Muscle layer of duodenum (tissue), 2 donors: Measurements from ENCODE around the gene ITGB1.
"Not testable (repeated sequence)": the region's sequence is repeated elsewhere in the genome, so short reads cannot be mapped to it uniquely, and the experiment has no call there.

ENCODE experiments used
- H3K27ac ChIP-seq: one replicate; pipeline ENCODE4 v1.7.0; 2013; ENCODE audit warnings: mild to moderate bottlenecking, low read length
- H3K27me3 ChIP-seq: one replicate; pipeline ENCODE4 v1.7.0; 2013; ENCODE audit warnings: low read depth, mild to moderate bottlenecking, control low read depth, low read length
- H3K36me3 ChIP-seq, 2 donors: one replicate each; pipeline ENCODE4 v1.7.0; 2013; ENCODE audit warnings: low read length in 2 of 2, control low read depth in 1 of 2, mild to moderate bottlenecking in 1 of 2; ENCODE audit not compliant: insufficient read depth in 2 of 2, control insufficient read depth in 1 of 2
- H3K4me1 ChIP-seq, 2 donors: one replicate each; pipeline ENCODE4 v1.7.0; 2013; ENCODE audit warnings: low read length in 2 of 2, mild to moderate bottlenecking in 2 of 2, control low read depth in 1 of 2, moderate library complexity in 1 of 2; ENCODE audit not compliant: insufficient read depth in 2 of 2, control insufficient read depth in 1 of 2
- H3K4me3 ChIP-seq, 2 donors: one replicate each; pipeline ENCODE4 v1.7.0; 2013; ENCODE audit warnings: low read length in 2 of 2, low read depth in 1 of 2, mild to moderate bottlenecking in 1 of 2
- H3K9me3 ChIP-seq, 2 donors: one replicate each; pipeline ENCODE4 v1.7.0; 2013; ENCODE audit warnings: low read length in 2 of 2, control low read depth in 1 of 2, mild to moderate bottlenecking in 1 of 2; ENCODE audit not compliant: control insufficient read depth in 1 of 2
- donor health status: healthy.

The ITGB1 gene

DNA sequence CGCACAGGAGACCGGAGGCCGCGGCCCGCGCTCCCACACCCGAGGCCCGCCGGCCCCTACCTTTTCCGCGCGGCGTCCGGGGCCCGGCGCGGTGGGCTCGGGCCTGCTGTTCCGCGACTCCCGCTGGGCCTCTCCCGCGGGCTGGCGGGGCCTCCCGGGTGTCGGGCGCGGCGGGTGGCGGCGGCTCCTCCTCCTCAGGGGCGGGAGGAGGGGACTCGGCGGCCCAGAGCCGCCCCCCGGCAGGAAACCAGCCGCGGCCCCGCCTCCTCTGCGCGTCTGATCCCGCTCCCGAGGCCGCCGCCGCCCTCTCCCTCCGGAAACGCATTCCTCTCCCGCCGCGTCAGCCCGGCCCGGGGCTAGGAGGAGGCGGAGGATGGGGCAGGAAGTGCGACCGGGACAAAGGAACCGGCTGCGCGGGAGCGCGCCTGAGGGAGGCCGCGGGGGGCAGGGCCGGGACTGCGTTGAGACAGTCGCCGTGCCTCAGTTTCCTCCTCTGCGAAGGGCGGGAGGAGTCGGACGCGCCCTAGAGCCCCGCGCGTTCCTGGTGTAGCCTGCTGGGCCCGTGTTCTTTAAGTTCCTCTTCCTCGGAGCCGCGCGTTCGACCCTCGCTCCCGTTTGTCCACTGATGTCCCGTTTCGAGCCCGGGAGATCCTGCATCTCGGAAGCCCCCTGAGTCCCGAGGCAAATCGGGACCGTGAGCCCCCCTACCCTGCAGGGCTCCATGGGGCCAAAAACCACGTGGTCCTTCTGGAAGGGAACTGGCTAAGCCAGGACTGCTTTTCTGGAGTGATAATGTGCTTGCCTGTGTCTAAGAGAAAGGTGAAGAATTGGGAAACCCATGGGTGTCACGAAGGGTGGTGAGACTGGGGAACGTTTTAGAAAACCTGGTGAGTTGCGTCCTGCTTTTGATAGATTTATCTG is at the start of gene ITGB1:
ITGB1 (minus strand) TSS at position 146 of the 921 bp plus-strand sequence. CDS start 22,672 bp downstream, outside the sequence.
- Histone ChIP-seq H3K4me1 (peaks cover 5 to 16% of the 10 kb centered on the region in 2 donors), H3K4me3 (peak within 1 kb of the TSS; percentile 83 to 98), H3K9me3 (no peaks in the 10 kb centered on the region), H3K27ac (peak within 1 kb of the TSS; percentile 100), H3K36me3 (peaks cover 0 to 4% of the 10 kb centered on the region in 2 donors), H3K27me3 (no peaks in the 10 kb centered on the region)

DNA sequence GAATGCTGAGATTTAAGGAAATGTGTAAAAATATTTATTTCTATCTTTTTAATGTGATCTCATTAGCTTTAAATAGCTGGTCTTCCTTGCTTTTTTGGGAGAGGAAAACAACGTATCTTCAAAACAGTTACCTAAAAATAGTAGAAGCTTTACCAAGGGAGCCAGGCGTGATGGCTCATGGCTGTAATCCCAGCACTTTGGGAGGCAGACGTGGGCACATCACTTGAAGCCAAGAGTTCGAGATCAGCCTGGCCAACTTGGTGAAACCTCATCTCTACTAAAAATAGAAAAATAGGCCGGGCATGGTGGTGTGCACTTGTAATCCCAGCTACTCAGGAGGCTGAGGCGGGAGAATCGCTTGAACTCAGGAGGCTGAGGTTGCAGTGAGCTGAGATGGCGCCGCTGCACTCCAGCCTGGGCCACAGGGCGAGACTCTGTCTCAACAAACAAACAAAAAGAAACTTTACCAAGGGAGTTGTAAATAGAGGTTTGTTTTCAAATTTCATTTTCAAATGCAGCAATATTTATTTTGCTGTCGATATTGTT is 48.4 kb upstream of the ITGB1 start:
- peak overlapping the region; percentile 89 for H3K27ac ChIP-seq
- peak overlapping the region in 1 of 2 donors; percentile 68 for H3K4me3 ChIP-seq
- H3K36me3 ChIP-seq: peaks cover 0 to 7% of the 10 kb centered on the region in 2 donors
- peaks cover 0 to 8% of the 10 kb centered on the region in 2 donors for H3K4me1 ChIP-seq
- no peaks in the 10 kb centered on the region for H3K9me3 ChIP-seq
- H3K27me3 ChIP-seq: no peaks in the 10 kb centered on the region

DNA sequence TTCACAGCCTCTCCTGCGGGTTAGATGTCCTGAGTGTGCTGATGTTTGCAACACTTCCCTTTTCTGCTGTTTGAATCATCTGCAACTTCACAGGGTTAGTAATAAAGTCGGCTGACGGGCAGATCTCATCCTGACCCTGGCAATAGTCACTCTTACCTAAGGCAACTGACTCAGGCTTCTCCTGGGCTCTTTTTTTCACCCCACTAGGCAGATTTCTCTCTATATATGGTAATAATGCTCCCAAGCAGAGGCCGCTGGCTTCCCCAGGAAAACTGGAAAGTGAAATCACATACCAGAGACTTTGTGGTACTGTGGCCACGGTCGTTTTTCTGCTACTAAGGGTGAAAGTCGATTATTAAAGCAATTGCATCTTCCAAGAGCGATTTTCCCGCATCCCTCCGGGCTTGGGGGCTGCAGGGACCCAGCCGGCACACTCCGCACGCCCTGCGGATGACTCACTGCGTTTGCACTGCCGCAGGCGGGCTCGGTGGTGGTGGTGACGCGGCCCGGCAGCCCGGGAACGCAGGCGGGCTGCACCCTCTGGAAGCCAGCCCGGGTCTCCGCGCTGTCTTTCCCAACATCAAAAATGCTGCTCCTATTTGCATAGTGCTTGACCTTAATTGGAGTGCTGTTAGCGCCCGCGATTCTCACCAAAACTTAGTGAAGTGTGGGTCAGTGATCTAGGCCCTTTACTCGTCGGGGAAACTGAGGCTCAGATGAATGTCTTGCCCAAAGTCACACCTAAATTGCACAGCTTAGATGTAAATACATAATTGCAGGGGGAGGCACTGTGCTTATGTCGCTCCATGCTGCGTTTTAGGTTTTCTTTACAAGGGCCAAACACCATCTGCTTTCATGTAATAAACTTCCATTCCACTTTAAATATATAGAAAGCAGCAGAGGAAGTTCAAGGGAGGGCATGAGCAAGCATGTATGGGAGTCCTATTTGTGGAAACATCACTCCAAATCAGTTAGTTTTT is 47.6 kb upstream of the ITGB1 start:
- H3K4me1 ChIP-seq: peaks cover 0 to 8% of the 10 kb centered on the region in 2 donors

DNA sequence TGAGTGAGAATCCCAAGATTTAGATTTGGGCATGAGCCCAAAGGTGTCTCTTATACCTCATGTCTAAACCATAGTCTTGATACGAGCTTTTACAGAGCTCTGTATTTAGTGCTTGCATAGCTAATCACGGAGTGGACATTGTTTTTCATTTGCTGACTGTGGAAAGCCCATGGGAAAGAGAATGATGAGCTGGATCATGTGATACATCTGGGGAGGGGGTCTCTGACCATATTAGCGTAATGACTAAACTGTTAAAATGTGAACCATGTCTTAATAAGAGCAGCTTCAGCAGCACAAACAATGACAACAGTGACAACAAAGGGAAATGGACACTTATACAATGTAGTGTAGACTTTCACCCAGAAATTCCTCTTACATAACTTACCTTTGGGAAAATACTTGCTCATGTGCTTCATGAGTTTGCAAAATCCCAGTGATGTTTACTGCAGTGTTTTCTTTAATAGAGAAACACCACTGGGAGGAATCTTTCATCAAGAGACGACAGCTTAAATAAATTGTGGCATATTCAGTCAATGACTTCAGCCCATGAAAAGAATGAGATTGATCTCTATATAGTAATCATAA is 44.0 kb upstream of the ITGB1 start:
- Histone ChIP-seq H3K4me3 (no peak overlapping the region), H3K36me3 (peaks cover 0 to 7% of the 10 kb centered on the region in 2 donors), H3K27ac (no peak overlapping the region), H3K9me3 (no peaks in the 10 kb centered on the region), H3K4me1 (peaks cover 0 to 8% of the 10 kb centered on the region in 2 donors), H3K27me3 (no peaks in the 10 kb centered on the region)

More for the DNA sequence above, 47.6 kb upstream of the ITGB1 start:
- Histone ChIP-seq H3K4me3 (peak overlapping the region; percentile 68 to 69), H3K27me3 (no peaks in the 10 kb centered on the region), H3K27ac (peak overlapping the region; percentile 89), H3K36me3 (peaks cover 0 to 7% of the 10 kb centered on the region in 2 donors), H3K9me3 (no peaks in the 10 kb centered on the region)

DNA sequence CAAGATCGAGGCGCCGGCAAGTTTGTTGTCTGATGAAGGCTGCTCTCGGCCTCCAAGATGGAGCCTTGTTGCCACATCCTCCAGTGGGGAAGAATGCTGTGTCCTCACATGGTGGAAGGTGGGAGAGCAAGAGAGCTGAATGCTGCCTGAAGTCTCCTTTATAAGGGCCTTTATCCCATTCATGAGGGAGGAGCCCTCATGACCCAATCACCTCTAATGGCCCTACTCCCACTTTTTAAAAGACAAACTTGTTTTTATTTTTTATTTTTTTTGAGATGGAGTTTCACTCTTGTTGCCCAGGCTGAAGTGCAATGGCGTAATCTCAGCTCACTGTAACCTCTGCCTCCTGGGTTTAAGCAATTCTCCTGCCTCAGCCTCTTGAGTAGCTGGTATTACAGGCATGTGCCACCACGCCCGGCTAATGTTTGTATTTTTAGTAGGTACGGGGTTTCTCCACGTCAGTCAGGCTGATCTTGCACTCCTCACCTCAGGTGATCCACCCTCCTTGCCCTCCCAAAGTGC is 40.1 kb upstream of the ITGB1 start:
- not testable (repeated sequence) for H3K27me3 ChIP-seq, H3K4me3 ChIP-seq, H3K4me1 ChIP-seq, H3K9me3 ChIP-seq, H3K27ac ChIP-seq, H3K36me3 ChIP-seq

DNA sequence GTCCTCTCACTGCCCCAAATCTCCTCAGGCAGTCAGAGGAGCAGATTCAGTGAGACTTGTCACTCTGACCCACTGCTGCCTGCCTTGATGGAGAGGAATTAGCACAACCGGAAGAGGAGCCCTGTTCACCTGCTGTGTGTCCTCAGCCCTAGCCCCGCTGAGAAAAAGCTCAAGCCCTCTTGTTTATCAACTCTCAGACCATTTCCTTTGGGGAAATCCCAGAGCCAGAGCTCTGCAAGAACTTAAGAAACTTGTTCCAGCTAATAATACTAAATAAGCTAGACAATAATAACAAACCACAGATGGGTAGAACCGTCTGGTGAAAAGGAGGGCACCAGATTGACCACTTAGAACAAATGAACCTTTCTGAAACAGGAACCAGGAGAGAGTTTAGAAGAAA is 37.7 kb upstream of the ITGB1 start:
- H3K36me3 ChIP-seq: no peaks in the 10 kb centered on the region
- H3K4me1 ChIP-seq: no peaks in the 10 kb centered on the region
- no peak overlapping the region for H3K4me3 ChIP-seq
- H3K9me3 ChIP-seq: no peaks in the 10 kb centered on the region
- no peak overlapping the region for H3K27ac ChIP-seq
- H3K27me3 ChIP-seq: no peaks in the 10 kb centered on the region

DNA sequence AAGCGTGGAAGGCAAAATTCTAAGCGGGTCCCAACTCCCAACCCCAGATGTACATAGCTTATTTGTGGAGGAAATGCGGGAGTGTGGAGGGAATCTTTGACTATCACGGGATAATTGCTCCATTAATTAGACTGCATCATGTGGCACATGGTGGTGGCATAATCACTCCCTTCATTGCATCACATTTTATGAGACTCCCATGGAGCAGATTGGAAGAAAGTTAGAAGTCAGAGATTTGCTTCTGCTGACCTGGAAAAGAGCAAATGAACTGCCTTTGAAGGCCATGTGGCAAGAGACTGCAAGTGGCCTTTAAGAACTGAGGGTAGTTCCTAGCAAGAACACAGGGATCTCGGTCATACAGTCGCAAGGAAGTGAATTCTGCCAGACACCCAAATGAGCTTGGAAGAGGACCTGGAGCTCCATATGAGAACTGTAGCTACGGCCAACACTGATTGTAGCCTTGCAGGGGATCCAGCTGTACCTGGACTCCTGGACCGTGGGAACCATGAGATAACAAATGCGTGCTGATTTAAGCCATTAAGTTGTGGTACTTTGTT is 37.1 kb upstream of the ITGB1 start:
- H3K4me3 ChIP-seq: no peak overlapping the region
- no peaks in the 10 kb centered on the region for H3K36me3 ChIP-seq
- no peaks in the 10 kb centered on the region for H3K4me1 ChIP-seq
- H3K27ac ChIP-seq: no peak overlapping the region
- H3K27me3 ChIP-seq: no peaks in the 10 kb centered on the region
- H3K9me3 ChIP-seq: no peaks in the 10 kb centered on the region

DNA sequence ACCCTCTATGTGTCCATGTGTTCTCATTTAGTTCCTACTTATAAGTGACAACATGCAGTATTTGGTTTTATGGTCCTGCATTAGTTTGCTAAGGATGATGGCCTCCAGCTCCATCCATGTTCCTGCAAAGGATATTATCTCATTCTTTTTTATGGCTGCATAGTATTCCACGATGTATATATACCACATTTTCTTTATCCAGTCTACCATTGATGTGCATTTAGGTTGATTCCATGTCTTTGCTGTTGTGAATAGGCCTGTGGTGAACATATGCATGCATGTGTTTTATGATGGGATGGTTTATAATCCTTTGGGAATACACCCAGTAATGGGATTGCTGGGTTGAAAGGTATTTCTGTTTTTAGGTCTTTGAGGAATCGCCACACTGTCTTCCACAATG is 36.6 kb upstream of the ITGB1 start:
- H3K4me3 ChIP-seq, H3K27ac ChIP-seq, H3K4me1 ChIP-seq, H3K9me3 ChIP-seq, H3K27me3 ChIP-seq, H3K36me3 ChIP-seq: not testable (repeated sequence)

DNA sequence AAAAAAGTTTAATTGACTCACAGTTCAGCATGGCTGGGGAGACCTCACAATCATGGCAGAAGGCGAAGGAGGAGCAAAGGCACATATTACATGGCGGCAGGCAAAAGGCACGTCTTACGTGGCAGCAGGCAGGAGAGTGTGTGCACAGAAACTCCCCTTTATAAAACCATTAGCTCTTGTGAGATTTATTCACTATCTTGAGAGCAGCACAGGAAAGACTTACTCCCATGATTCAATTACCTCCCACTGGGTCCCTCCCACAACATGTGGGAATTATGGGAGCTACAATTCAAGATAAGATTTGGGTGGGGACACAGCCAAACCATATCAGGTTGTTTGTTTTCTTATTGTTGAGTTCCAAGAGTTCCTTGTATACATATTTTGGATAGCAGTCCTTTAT is 34.3 kb upstream of the ITGB1 start:
- not testable (repeated sequence) for H3K27ac ChIP-seq, H3K4me1 ChIP-seq, H3K27me3 ChIP-seq, H3K36me3 ChIP-seq, H3K9me3 ChIP-seq, H3K4me3 ChIP-seq

DNA sequence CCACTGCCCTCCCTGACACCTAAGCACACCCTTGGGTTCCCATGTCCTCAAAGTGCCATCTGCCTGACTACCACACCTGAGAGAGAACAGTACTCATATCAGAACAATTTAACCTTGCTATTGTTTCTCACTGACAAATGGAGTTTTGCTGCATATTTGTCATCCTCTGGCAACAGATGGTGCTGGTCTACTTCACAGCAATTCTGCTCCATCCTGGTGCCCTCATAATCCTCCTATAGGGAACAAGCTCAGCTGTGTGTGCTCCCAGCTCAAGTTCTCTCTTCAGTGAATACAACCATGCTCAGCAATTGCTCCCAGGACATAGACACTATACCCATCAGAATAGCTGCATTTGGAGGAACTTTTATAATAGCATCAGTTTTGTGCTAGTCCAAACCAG is 32.8 kb upstream of the ITGB1 start:
- no peak overlapping the region for H3K27ac ChIP-seq
- no peaks in the 10 kb centered on the region for H3K9me3 ChIP-seq
- H3K4me3 ChIP-seq: no peak overlapping the region
- no peaks in the 10 kb centered on the region for H3K4me1 ChIP-seq
- no peaks in the 10 kb centered on the region for H3K27me3 ChIP-seq
- H3K36me3 ChIP-seq: no peaks in the 10 kb centered on the region
